Inflammatory macrophage (primary cell): ENCODE data around the gene NLN.
"Not testable (repeated sequence)": the region's sequence is repeated elsewhere in the genome, so short reads cannot be mapped to it uniquely, and the experiment has no call there.

Source experiments
- DNase-seq, 2 donors: peaks; one replicate each; pipeline ENCODE4 v3.0.0-alpha.2; 2020 to 2022

The NLN gene

DNA sequence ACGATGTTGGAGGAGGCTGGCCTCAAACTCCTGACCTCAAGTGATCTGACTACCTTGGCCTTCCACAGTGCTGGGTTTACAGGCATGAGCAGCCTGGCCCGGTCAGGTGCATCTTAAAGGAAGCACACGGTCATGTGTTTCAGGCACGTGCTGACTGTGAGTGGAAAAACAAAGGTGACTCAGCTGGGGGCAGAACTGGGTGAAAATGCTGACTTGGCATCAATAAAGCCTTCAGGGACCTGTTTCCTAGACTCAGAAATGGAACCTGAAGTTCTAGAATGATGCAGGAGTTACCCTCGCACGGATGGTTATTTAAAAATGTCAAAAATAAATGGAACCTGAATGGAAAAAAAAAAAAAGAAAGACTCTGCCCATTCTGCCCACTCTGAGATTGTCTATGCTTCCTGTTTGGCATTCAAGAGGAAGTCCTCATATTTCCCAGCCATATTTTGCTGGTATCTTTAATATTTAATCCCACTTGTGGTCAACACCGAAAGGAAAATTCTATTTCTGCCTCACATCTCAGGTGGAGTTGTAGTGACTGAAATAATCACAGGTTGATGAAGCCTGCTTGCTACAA lies 12.3 kb downstream of the NLN start:
- DNase-seq, result peak; percentile 32 to 35

DNA sequence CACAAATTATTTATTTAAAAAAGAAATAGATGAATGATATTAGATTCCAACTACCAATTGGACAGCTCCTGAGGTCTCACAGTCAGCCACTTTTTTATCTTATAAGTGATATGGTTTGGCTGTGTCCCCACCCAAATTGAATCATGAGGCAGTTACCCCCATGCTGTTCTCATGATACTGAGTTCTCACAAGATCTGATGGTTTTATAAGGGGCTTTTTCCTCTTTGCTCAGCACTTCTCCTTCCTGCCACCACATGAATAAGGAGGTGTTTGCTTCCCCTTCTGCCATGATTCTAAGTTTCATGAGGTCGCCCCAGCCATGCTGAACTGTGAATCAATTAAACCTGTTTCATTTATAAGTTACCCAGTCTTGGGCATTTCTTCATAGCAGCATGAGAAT lies 12.9 kb downstream of the NLN start:
- DNase-seq, result peak; percentile 62 to 65

DNA sequence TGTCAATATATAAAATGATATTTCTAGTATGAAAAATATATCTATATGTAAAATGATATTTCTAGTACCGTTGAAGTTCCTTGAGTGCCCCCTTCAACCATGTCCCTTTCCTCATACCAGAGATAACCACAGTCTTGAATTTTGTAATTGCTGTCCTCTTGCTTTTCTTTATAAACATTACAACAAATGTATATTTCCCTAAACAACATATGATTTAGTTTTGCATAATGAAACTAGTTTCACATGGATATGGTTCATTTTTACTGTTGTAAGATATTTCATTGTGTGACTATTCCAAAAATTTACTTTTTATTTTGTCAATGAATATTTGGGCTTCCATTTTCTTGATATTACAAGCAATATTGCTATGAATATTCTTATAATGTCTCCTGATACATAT lies 14.0 kb downstream of the NLN start:
- DNase-seq, result no peak

DNA sequence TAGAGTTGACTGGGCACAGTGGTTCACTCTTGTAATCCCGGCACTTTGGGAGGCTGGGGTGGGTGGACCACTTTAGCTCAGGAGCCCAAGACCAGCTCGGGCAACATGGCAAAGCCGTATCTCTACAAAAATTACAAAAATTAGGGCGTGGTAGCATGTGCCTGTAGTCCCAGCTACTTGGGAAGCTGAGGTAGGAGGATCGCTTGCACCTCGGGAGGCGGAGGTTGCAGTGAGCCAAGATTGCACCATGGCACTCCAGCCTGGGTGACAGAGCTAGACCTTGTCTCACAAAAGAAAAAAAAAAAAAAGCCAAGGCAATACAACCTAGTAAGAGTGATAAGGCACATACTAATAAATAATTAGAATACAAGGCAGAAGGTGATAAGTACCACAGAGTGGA lies 15.8 kb downstream of the NLN start:
- no peak for DNase-seq

DNA sequence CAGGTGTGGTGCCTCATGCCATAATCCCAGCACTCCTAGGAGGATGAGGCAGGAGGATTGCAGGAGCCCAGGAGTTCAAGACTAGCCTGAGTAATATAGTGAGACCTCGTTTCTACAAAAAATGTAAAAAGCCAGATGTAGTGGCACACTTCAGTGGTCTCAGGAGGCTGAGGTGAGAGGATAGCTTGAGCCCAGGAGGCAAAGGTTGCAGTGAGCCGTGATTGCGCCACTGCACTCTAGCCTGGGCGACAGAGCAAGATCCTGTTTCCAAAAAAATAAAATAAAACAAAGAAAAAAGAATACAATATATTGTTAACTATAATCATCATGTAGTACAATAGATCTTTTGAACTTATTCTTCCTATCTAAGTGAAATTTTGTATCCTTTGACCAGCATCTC lies 16.3 kb downstream of the NLN start:
- DNase-seq, result no peak

GRCh38 chr5:65739162-65739561 lies 17.2 kb downstream of the NLN start:
- no peak for DNase-seq

- peak; percentile 45 for DNase-seq
Observed at GRCh38 chr5:65742565-65743231, 20.7 kb downstream of the NLN start.

DNA sequence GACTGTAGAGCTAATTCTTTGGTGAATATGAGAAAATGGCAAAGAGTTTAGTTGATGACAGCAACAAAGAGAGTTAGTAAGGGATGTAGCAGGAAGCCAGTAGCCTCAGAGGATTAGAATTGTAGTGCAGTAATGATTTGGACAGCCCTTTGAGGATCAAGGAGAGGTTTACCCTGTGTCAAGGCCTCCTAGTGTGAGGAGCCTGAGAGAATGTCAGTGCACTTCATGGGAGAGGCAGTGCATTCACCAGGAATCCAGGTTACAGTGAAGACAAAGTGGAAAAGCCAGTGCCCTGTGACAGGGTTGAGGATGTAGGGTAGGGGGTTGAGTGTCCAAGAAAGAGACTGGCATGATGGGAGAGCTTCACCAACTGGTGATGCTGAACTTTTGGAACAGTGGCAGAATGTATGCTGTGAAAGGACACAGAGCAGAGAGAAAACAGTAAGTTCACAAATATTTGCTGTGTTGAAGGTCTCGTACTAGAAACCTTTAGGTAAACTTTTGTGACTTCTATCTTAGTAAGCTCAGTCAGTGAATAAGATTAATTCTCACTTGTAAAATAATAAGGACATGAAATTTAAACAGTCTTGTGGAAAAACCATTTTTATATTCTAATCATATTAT lies 27.3 kb downstream of the NLN start:
- DNase-seq, result no peak

GRCh38 chr5:65749956-65750355 lies 28.0 kb downstream of the NLN start:
- no peak for DNase-seq

GRCh38 chr5:65750938-65751337 lies 28.9 kb downstream of the NLN start:
- no peak for DNase-seq

GRCh38 chr5:65753189-65753588 lies 31.2 kb downstream of the NLN start:
- no peak for DNase-seq

GRCh38 chr5:65758546-65759144 lies 36.6 kb downstream of the NLN start:
- no peak for DNase-seq

DNA sequence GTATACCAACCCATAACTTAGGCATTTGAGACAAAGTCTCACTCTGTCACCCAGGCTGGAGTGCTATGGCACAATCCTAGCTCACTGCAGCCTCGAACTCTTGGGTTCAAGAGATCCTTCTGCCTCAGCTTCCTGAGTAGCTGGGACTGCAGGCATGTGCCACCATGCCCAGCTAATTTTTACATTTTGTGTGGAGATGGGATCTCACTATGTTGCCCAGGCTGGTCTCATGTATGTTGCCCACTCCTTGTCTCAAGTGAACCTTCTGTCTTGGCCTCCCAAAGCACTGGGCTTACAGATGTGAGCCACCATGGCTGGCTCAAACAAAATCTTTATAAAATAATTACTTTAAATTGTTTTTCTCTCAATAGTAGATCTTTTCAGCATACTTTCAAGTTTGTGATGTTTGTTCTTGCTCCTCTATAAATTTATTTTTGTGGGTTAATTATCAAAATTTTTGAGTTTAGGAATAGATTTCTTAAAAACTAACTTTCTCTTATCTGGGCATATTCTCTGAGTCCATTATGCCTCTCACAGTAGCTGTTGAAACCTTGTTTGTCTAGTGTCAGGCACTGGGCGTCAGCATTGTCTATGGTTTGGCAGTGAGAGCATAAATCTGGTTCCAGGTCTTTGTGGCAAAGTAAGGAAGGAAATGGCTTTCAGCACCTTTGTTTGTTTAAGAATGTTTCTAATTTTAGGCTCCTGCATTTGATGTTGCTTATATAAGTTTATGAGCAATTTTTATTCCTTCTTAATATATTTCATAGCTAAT lies 38.7 kb downstream of the NLN start:
- DNase-seq, result peak in 1 of 2 donors; percentile 20

DNA sequence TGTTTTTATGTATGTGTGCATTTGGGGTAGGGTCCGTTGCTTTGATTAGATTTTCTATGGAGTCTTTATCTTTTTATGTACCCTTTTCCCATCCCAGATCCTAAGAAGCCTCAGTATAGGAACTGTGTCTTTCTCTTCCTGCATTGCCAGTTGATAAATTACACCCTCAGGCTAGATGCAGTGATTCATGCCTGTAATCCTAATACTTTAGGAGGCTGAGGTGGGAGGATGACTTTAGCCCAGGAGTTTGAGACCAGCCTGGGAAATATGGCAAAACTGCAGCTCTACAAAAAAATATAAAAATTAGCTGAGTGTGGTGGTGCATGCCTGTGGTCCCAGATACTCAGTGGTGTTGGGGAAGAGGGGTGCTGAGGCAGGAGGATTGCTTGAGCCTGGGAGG lies 40.2 kb downstream of the NLN start:
- no peak for DNase-seq

- DNase-seq, result no peak
Observed at GRCh38 chr5:65765582-65765981, 43.6 kb downstream of the NLN start.

- peak in 1 of 2 donors; percentile 29 for DNase-seq
Observed at GRCh38 chr5:65766175-65766574, 44.2 kb downstream of the NLN start.

- DNase-seq, result no peak
Observed at GRCh38 chr5:65766781-65767180, 44.8 kb downstream of the NLN start.

- DNase-seq, result no peak
Observed at GRCh38 chr5:65767565-65767964, 45.6 kb downstream of the NLN start.

DNA sequence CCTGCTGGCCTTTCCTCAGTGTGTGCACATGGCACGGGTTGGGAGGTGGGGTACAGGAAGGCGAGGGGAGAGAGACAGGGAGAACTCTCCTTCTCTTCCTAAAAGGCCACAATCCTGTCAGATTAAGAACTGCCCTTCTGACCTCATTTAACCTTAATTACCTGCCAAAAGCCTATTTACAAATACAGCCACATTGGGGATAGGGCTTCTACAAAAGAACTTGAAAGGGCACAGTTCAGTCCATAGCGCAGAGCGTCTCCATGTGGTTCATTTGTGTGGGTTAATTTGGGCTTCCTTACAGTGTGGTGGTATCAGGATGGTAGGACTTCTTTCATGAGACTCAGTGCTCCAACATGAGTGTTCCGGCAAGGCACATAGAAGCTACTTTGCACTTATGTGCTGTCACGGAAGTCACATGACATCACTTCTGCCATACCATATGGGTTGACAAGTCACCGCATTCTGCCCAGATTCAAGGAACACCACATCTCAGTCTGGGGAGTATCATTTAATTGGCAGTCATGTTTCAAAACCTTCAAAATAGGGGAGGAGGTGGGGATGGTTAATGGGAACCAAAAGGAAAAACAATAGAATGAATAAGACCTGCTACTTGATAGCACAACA lies 46.8 kb downstream of the NLN start:
- DNase-seq, result no peak

- no peak for DNase-seq
Observed at GRCh38 chr5:65769539-65769938, 47.5 kb downstream of the NLN start.

GRCh38 chr5:65771266-65771665 lies 49.3 kb downstream of the NLN start:
- no peak for DNase-seq

DNA sequence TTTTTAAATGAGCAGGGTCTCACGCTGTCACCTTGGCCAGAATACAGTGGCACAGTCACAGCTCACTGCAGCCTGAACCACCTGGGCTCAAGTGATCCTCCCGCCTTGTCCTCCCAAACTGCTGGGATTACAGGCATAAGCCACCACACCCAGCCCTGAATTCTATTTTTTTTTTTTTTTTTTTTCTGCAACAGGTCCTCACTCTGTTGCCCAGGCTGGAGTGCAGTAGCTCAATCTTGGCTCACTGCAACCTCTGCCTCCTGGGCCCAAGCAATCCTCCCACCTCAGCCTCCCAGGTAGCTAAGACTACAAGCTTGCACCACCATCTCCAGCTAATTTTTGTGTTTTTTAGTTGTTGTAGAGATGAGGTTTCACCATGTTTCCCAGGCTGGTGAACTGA lies 51.0 kb downstream of the NLN start:
- not testable (repeated sequence) for DNase-seq

- DNase-seq, result peak in 1 of 2 donors; percentile 4
Observed at GRCh38 chr5:65774346-65774745, 52.3 kb downstream of the NLN start.
